Middle frontal gyrus (tissue), 1 donor: ENCODE measurements around the gene CLEC3B.

Experiments used
- DNase-seq: peaks from one replicate; pipeline ENCODE4 v3.0.0-alpha.2; 2015; ENCODE audit warnings: low spot score; ENCODE audit errors: extremely low spot score

Gene CLEC3B

DNA sequence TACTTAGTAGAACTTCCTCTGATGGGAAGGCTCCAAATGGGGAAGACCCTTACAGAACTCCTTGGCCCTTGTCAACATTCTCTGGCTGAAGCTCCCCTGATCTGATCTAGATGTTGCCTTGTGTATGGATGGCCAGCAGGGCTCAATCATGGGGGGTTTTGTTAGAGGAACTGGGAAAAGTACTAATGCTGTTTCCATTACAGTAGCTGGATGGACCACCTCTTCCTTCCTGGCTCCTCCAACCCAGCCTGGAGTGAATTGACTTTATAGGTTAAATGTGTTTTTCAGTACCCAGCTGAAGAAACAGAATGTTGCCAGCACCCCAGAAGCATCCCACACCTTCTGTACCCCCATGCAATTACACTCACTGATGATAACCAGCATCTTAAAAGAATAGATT is 22.7 kb upstream of the CLEC3B start:
- DNase-seq: no peak

DNA sequence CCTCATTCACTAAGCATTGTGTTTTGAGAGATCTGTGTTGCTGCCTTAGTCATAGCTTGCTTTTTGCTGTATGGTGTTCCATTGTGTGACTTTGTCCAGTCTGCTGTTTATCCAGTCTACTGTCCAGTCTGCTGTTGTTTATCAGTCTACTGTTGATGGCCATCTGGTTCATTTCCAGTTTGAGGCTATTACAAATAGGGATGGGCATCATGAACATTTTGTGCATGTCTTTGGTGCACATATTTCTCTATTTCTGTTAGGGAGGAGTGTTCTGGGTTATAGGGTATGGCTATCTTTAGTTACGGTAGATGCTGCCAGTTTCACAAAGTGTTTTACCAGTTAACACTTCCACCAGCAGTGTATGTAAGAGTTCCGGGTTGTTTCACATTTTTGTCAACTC is 22.2 kb upstream of the CLEC3B start:
- no peak for DNase-seq

DNA sequence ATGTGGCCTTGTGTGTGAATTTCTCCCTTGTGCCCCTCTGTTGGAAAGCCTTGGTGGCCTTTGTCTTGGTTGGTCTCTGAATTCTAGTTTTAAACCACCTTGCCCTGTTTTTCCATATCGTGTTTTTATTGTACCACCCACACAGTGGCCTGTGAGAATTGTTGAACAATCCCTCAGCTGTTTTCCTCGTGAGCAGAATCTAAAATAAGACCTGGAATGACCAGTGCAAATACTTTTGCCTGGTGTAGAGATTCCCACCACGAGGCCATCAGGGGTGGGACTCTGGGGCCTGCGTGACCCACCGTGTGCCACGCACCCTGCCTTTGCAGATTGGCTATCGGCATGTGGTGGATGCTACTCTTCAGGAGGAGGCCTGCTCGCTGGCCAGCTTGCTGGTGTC is 19.0 kb upstream of the CLEC3B start:
- DNase-seq: no peak

DNA sequence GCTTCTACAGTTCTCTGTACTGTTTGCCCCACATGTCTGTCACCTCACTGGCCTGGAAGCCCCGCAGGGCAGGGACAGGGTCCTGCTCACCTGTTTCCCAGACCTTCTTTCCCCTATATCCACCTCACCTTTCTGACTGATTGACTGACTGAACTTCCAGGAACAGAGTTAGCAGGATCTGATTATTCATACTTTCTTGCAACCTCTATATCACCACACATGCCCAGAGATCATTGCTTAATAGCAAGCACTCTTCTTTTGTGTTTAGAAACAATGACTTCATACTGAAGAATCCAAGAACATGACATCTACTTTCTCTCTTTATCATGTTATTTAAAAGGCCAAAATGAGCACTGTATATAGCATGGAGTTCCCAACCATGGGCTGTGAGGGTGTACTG is 18.0 kb upstream of the CLEC3B start:
- DNase-seq: no peak

DNA sequence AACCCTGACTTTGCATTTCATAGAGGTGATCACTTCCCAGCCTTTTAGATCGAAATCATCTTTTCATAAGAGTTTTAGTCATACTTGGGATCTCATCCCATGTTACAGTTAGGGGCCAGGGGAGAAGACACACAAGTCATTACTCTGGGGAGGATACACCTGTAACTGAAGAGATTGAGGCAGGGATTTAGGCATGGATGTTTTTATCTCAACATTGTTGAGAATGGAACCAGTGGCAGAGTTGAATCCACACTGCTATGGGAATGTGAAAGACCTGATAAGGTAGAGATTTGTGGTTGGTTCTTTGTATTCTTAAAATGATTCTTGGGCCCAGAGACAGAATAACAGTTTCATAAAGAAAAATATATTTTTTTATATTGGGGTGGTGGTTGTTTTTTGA is 16.2 kb upstream of the CLEC3B start:
- DNase-seq: no peak

DNA sequence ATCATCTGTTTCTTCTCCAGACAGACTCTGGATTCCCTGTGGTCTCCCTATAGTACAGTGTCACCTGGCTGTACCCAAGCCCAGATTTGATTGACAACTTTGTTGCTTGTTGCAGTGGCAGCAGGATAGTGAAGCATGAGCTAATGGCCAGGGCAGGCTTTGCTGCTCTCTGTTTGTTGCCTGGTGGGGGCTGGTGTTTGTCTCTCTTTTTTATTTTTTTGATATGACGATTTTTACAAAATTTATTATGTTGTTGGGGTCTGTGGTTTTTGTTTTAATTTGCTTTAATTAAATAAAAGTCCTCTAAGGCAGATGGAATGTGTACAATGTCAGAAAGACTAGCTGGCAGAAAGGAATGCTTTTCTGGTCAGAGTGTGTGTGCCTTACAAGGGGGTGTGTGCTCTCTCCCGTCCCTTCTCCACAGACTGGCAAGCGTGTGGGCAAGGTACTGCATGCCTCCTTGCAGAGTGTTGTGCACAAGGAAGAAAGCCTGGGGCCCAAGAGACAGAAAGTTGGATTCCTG is 15.2 kb upstream of the CLEC3B start:
- no peak for DNase-seq

DNA sequence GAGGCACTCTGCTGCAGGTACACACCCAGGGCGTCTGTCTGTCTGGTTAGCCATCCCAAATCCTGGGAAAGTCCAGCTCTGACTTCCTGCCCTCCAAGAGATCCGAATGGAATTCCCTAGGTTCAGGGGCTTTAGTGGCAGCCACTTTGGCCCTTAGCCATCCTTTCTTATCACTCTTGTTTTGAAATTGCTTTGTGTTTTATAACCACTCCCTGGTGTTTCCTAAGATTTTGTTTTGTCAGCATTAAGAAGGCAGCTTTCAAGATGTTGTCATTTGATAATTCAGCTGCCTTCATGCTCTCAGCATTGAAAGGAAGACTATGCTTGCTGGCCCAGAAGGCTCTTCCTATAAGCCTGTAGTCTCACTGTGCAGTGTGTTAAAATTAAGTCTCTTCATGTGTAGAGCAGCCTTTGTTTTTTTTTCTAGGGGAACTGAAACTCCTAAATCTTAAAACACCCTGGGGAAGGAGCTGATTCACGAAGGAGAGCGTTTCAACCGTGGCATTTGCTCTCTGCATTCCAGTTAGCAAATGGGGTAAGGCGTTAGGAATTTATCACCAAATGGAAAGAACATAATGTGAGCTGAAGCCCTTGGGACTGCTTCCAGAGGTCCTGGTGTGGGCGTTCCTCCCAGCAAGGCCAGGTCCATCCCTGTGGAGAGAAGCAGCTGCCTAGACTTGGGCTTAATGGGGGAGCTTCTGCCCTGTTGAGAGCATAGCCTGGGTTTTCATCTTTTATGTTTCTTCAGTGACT is 14.2 kb upstream of the CLEC3B start:
- DNase-seq: no peak

DNA sequence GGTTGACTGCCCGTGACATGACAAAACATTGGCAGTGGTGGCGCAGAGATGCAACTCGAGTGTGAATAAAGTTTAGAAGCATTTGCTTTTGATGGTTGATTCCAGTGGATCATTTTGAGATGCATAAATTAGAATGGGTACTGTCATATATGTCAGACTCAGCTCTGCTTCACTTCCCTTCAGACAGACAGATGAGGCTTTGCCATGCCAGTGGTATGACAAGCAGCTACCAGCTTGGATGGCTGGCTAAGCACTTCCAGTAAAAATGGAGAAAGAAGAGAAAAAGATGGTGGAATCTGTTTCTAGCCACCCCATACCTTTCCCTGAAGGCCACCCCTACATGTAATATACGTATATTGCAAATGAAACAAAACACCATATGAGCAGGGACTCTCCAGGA is 13.5 kb upstream of the CLEC3B start:
- no peak for DNase-seq

DNA sequence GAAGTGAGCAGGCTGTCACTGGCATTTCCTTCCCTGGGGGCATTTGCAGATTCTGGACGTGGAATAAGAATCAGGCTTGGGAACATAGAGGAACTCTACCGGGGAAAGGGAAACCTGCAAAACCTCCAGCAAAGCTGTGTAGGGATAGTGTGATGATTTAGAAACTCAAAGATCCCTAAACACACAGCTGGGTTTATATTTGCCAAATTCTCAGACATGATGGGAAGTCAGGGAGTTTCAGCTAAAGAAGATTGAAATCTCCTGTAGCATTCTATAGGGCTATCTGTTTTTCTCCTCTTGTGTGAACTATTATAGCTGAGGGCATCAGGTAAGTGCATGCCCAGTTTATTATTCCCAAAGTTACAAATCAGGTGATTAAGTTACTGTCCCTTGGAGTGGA is 9.2 kb upstream of the CLEC3B start:
- no peak for DNase-seq

DNA sequence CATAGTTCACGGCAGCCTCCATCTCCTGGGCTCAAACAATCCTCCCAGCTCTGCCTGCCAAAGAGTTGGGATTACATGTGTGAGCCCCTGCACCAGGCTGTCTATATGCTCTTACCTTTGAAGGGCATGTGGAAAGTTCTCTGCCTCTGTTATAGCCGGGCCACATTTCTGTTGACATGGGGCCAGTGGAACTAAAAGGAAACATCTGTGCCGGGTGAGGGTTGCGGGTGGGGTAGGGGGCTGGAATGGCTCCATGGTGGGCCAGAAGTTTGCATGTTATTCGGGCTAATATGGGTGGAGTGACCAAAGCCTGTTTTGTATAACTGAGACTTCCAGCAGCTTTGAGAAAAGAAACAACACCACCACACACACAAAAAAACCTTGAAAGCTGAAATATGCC is 8.3 kb upstream of the CLEC3B start:
- no peak for DNase-seq

DNA sequence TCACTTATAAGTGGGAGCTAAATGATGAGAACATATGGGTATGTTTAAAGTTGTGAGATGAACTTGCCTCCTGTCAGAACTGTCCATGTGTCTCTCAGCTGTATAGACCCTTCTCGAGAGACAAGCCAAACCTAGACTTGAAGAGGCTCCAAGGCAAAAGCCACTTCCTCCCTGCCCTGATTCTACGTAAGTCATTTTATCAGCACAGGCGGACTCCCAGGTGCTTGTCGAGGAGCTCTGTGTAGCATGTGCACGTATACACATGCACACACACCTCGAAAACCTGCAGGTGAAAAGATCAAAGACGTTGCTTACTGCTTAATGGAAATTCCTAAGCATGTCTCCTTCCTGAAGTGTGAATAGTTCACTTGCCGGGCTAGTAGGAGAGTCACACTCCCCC is 5.6 kb upstream of the CLEC3B start:
- DNase-seq: no peak

DNA sequence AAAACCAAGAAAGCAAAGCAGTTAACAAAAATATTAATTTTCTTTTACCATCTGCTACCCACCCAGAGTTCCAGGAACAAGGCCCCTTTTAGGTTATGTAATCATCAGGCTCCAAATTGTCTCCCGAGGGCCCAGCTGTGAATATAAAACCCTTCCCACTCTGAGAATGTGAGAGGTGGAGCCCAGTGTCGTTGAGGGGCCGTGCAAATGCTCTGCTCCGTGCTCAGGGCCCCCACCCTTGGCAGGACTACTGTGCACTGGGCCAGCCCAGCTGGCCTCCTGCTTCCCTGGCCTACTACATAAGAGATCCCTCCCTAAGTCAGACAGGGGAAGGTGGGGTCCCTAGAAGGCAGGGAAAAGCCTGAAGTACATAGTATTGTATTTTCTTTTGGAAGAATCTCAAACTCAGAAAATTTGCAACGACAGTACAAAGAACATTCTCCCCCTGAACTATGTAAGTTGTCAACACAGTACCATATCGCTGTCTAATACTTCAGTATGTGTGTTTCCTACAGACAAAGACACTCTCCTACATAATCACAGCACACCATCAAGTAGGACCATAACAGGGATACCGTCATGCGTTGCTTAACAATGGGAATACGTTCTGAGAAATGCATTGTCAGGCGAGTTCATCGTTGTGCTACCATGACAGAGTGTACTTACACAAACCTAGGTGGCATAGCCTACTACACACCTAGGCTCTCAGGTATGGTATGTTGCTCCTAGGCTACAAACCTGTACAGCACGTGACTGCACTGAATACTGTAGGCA is 4.4 kb upstream of the CLEC3B start:
- no peak for DNase-seq

DNA sequence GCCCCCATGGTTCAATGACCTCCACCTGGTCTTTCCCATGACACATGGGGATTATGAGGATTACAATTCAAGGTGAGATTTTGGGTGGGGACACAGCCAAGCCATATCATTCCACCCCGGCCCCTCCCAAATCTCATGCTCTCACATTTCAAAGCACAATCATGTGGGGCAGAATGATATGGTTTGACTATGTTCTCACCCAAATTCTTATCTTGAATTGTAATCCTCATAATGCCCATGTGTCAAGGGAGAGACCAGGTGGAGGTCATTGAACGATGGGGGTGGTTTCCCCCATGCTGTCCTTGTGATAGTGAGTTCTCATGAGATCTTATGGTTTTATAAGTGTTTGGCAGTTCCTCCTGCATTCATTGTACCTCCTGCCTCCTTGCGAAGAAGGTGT is 2.4 kb upstream of the CLEC3B start:
- DNase-seq: no peak

DNA sequence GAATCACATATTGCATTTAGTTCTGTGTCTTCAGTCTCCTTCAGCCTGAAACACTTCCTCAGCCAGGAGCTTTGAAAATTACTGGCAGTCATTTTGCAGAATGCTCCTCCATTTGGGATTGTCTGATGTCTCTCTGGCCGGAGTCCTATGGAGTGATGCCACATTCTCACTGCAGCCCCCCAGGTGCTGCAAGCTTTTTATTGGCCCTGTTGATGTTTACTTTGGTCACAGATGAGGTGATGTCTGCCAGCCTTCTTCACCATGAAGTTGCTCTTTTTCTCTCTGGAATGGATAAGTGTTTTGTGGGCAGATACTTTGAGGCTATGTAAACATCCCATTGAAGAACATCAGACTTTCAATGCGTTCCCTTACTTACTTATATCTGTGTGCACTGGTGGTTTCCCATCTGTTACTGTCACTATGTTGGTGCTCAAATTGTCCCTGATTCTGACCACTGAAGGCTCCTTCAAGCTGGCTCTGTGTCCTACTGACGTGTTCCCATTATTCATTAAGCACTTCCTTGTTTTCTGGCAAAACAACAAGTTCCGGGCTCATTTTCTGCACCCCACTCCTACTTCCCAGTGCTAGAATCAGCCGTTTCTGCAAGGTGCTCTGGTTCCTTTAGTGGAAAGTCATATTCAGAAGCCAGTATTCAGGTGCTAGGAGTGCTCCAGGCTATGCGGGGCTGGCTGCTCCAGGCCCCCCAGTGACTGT is 1.4 kb upstream of the CLEC3B start:
- DNase-seq: no peak

DNA sequence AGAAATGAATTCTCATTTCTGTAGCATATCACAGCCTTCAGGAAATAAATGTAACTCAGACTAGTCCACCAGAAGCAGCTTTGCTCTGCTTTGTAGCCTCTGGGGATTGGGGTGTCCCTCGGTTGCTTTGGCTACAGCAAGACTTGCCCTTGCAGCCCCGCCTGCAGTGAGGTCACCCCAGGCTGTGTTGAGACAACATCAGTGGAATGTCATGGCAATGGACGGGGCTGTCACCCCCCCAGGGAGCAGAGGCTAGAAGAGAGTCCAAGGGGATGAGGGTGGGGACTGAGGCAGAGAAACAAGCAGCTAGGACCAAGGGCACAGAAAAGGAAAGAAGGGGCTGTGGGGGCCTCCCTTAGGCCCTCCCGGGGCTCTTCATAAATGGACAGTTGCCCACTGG is 854 bp downstream of the CLEC3B start:
- no peak for DNase-seq

DNA sequence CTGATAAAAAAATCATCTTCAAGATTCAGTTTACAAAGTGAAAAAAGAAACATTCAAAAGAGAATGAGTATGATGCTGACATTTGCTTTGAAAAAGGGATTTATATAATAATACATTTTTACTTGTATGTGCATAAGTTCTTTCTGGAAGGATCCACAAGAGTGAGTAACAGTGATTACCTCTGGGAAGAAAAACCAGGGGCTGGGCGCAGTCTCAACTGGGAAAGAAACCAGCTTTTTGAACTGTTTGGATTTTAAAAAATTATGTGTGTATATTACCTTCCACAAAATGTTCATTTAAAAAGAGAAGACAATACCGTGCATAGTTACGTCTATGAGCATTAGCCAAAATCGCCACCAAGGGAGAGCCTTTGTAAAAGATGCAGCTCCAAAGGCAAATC is 1.3 kb downstream of the CLEC3B start:
- no peak for DNase-seq

DNA sequence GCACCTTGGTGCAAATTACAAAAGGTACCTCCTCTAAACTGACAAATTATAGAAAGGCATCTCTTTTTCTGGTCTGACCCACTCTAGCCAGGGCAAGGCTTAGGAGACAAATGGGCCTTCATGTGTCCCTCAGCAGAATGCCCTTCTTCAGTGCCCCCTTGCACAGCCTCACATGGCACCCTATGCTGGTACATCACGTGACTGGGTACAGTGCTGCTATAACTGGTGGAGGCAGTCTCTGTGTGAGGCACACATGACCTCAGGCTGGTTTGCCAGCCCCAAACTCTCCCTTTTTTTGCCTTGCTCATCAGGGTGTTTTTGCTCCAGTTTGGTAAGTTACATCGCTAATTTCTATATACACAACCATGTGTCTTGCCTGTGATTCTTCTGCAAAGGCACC is 3.1 kb downstream of the CLEC3B start:
- no peak for DNase-seq

DNA sequence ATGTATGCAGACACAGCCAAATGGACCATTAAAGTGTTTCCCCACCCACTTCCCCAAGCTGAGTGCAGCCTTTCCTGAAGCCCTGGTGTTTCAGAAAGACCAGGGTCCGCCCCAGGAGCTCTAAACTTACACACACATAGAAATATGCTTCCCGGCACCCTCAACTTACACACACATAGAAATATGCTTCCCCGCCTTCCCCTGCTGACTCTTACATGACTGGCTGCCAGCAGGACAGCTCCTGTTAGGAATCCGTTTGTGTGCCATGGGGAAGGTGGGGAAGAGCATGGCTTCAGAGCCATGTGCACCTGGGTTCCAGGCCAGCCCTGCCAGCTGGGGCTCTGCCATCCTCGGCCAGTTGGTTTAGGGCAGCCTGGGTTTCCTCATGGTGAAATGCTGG is 3.6 kb downstream of the CLEC3B start:
- no peak for DNase-seq

DNA sequence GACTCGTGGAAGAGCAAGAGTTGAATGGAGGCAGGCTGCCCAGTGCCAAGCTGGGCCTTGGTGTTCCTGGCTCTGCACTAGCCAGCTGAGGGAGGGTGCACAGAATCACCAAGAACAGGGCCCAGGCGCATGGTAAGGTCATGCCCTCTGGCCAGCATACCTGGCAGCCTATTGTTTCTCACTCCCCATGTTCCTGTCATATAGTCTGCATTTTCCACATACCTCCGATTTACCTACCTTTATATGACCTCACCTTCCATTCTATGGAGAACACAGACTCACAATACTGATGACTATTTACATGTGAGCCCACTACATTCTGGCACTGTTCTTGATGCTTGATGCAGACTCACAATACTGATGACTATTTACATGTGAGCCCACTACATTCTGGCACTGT is 5.4 kb downstream of the CLEC3B start:
- DNase-seq: no peak

DNA sequence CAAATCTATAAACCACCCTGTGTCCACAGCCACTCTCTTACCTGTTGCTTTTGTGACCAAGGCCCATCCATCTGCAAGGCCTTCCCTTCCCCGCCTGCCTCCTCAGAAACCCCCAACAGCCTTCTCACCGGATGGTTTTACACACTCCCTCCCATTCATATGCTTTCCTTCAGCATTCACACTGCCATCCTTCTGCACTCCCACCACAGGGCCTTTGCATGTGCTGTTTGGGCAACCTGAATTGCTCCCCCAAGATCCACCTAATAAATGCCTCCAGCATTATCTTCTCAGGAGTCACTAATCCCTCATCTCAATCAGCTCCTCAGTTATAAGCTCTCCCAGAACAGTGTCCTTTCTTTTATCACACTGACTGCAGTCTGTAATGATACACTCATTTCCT is 6.0 kb downstream of the CLEC3B start:
- DNase-seq: no peak

DNA sequence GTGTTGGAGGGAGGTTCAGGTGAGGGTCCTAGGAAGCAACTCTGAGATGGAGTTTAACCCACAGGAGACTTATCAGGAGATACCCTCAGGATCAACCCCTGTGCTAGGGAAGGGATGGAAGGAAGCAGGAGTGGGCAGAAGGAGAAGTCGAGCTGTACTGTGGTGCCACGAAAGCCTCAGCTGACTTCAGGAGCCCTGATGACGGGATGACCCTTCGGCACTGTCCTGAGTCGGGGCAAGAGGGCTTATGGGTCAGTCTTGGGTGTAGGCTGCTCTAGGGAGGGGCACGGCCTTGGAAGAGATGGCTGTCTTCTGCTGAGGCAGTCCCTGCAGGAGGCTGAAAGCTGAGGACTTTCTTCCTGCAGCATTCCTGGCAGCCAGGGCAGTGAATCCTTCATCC is 7.7 kb downstream of the CLEC3B start:
- DNase-seq: no peak

DNA sequence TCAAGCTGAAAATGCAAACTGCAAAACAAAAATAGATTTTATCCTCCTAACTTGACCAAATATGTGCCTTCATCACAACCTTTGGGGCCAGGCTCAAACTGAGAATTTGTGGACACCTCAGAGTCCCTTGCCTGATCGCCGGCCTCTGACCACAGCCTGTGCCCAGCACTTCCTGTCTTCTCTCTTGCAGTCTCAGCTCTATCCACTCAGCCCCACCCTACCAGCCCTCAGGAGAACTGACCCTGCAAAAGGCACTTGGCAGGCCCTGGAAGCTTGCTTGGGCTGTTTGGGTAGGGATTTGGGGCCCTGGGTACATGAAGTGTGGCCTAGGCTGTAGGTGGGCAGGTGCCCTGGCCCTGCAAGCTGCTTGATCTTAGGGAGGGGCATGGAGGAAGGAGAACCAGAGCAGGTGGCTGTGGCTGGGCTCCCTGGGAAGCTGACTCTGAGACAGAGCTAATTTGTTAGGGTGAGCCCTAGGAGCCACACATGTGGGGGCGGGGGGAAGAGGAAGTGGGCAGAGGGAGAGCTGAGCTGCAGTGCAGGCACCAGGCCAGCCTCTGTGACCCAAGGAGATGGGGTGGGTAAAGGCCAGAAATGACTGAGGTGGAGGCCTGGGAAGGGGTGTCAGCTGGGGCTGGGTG is 8.6 kb downstream of the CLEC3B start:
- DNase-seq: no peak
